Raji (cell line): ENCODE data around the gene FARSA.
A peak's percentile ranks its signal among the peaks of the same experiment; 100 is the strongest.

ENCODE experiments used
- POLR2A ChIP-seq: IDR thresholded peaks from 2 replicates; pipeline ENCODE4 v1.6.1; 2011; ENCODE audit warnings: low read depth, low read length, control low read depth; ENCODE audit not compliant: insufficient read depth

Gene FARSA

DNA sequence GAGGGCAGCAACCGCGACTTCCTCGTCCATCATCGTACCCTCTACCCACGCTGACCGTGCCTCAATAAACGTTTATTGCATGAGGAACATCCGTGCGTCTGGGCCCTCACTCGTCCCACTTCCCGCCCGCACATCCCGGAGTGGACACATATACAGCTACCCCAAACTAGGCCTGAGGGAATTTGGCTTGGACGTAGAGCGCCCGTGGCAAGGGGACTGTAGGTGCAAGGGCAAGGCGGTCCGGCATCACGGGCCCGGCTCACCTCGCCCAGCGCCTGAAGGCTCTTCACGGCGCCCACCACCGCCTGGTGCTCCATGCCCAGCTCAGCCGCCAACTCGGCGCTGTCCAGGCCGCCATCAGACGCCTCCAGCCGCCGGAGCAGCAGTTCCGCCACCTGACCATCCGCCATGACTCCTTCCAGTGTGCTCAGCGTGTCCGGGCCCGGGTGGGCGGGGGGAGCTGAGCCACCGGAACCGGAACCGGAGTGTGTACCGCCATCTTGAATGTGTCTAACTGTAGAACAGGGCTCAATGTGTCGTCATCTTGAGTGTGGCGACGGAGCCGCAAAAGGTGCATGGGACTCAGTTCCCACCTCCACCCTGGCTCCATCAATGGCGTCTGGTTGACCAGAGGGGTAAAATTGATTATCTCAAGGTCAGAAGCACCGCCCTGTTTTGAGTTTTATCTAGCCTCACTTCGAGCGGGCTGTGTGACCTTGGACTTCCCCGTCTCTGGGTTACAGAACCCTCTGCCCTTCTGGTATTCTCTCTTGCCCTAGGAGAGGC, at the start of gene FARSA:
Gene FARSA, minus strand, starts transcription at position 425 of the 786 bp plus-strand sequence. Its CDS starts 15 bp downstream, at position 410.
- peak; percentile 97 for TF ChIP-seq POLR2A

DNA sequence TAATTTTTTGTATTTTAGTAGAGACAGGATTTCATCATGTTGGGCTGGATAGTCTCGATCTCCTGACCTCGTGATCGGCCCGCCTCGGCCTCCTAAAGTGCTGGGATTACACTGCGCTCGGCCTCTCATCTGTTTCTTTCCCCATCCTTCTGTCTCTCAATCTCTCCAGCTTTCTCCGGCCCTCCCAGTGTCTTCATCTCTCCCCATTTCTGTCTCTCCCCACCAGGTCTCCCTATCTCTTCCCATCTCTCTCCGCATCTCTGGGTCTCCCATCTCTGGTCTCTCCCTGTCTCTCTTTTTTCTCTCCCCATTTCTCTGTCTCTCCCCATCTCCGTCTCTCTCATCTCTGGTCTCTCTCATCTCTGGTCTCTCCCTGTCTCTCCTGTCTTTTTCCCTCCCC, 49.6 kb upstream of the FARSA start:
- TF ChIP-seq POLR2A, result no peak

DNA sequence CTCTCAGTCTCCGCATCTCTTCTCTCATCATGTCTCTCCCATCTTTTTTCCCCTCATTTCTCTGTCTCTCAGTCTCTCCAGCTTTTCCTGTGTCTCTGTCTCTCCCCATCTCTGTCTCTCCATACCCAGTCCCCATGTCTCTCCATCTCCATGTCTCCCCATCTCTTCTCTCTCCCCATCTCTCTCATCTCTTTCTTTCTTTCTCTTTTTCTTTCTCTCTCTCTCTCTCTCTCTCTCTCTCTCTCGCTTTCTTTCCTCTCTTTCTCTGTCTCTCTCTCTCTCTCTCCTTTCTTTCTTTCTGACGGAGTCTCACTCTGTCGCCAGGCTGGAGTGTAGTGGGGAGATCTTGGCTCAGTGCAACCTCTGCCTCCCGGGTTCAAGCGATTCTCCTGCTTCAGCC, 49.1 kb upstream of the FARSA start:
- no peak for TF ChIP-seq POLR2A

DNA sequence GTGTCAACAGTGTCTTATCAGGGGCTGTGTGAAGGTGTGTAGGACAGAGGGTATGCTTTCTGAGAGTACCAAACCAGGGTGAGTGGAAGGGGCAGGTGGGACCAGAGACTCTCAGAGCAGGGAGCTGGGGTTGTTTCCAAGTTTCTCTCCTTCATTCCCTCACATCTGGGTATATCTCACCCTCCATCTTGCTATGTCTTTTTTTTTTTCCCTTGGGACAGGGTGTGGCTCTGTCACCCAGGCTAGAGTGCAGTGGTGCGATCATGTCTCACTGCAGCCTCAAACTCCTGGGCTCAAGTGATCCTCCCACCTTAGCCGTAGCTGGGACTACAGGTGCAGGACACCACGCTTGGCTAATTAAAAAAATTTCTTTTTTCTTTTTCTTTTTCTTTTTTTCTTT, 46.5 kb upstream of the FARSA start:
- TF ChIP-seq POLR2A, result no peak

DNA sequence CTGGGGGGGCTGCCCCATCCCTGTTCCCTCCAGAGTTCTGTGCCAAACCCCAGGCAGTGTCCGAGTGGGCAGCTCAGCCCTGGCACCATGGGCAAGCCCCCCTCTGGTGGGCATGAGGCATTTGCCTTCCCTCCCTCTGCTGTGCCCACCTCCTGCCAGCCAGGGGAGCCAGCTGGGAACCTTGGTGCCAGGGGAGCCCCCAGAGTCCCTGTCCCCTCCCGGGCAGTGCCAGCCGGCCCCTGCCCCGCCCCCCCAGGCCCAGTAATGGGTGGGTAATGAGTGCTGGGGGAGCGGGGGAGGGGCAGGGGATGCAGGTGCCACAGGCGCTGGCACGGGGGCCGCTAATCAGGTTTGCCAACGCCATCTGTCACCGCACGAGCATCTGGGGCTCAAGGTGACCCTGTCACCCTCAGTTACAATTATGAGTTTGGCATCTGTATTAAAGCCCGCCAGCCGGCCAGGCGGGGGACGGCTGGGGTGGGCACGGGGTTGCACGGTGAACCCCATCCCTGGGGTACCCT, 41.8 kb upstream of the FARSA start:
- TF ChIP-seq POLR2A, result no peak

DNA sequence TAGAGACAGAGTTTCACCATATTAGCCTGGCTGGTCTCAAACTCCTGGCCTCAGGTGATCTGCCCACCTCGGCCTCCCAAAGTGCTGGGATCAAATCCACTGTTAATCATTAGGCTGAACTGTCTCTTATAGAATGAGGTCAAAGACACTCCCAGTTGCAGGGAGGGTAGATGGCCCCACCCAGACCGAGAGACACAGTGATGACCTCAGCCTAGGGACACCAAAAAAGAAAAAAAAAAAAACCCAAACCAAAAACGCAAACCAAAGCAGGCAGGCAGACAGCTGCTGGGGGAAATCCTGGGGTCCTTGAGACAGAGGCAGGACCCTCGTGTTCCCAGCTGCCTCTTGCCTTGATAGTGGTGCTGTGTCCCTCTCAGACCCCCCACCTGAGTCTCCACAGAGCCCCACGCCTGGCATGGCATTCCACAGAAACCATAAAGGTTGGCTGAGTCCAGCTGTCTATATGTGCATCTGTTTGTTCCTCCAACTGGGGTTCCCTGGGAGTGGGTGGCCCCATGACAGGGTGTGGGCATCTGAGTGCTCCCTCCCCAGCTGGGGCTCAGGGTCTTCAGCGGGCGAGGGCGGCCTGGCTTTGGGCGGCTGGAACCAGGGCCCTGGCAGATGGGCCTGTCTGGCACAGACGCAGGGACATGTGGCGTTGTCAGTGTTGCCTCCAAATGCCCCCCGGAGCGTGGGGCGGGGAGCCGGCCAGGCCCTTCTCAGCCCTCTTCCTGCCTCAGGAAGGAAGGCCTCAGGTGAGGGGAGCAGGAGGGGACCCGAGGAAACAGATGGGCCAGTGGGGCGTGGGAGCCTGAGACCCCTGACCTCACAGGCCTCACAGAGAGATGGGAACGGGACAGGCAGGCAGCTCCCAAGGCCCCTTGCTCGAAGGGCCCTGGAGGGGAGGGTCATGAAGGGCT, 41.0 kb upstream of the FARSA start:
- no peak for TF ChIP-seq POLR2A

DNA sequence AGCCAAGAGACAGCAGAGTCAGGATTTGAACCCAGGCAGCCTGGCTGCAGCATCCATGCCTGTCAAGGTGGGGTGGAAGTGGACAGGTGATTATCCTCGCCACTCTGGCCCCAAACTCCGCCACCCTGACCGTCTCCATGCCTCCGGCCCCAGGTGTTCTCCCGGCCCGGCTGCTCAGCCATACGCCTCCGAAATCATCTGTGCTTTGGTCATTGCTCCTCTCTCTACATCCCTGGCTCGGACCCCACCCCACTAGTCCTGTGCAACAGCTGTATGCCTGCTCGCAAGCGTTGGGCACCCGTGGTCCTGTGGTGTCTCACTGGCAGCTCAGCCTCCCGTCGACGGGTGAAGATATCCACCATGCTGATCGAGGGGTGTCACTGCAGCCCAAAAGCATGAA, 39.7 kb upstream of the FARSA start:
- no peak for TF ChIP-seq POLR2A

DNA sequence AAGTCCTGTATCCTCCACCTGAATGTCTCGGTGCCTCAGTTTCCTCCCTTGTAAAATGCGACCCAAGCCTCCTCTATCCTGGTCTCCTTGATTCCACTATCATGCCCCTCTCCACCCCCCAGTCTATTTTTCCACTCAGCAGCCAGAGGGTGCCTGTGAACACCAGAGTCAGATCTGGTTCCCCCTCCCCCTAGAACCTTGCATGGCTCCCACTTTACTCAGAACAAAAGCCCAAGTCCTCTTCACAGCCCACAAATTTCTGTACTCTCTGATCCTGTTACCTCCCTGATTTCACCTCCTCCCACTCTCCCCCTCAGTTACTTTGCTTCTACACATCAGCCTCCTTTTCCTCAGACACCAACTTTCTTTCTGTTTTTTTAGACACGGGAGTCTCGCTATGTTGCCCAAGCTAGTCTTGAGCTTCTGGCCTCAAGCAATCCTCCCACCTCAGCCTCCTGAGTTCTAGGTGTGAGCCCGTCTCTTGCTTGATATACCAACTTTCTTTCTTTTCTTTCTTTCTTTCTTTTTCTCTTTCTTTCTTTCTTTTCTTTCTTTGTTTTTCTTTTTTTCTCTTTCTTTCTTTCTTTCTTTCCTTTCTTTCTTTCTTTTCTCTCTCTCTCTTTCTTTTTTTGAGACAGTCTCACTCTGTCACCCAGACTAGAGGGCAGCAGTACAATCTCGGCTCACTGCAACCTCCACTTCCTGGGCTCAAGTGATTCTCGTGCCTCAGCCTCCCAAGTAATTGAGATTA, 36.7 kb upstream of the FARSA start:
- no peak for TF ChIP-seq POLR2A

DNA sequence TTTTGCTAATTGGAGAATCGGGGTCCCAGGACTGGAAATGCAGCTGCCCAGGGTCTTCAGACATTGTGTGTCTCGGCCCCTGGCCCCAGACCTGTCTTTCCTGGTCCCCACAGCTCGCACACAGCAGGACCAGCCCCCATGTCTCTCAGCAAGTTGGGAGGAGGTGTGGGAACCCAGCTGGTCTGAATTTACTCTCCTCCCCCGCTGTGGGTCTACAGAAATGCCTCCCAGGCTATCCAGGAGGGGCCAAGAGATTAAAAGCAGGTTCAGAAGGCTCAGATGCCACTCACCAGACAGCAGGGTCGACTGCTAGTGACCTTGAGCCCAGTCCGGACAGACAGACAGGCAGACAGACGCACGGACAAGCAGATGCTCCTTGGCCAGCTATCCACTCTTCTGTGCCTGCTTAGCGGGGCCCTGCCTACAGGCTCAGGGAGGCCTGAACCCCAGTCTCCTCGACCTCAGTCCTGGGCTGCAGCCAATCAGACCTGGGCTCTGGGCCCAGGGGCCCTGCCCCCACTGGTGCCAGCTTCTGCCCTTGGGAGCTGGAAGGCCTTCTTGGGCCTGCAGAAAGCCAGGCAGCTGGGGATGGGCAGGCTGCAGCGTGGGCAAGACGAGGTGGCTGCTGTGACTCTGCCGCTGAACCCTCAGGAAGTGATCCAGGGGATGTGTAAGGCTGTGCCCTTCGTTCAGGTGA, 35.9 kb upstream of the FARSA start, which contains the start of gene DAND5:
Gene DAND5, plus strand, starts transcription at position 285 of the 697 bp plus-strand sequence. Its CDS starts 85 bp downstream, at position 370.
- no peak for TF ChIP-seq POLR2A

DNA sequence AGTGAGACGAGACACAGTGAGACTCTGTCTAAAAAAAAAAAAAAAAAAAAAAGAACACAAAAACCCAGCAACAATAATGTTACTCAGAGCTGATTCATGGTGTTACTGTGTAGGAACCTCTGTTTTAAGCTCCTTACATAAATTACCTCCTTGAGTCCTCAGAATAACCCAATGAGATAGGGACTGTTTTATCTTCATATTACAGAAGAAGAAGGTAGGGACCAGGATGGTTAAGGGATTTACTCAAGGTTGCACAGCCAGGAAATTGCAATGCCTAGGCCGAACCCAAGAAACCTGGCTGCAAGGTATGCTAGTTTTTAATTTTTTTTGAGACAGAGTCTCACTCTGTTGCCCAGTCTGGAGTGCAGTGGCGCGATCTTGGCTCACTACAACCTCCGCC, 34.4 kb upstream of the FARSA start:
- TF ChIP-seq POLR2A, result no peak

DNA sequence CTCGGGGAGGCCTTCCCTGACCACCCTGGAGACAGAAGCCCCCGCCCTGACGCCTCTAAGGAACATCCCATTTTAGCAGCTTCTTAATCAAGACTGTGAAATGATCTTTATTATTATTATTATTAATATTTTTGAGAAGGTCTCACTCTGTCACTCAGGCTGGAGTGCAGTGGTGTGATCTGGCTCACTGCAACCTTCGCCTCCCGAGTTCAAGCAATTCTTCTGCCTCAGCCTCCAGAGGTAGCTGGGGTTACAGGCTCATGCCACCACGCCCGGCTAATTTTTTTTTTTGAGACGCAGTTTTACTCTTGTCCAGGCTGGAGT, 32.3 kb upstream of the FARSA start:
- TF ChIP-seq POLR2A, result no peak

DNA sequence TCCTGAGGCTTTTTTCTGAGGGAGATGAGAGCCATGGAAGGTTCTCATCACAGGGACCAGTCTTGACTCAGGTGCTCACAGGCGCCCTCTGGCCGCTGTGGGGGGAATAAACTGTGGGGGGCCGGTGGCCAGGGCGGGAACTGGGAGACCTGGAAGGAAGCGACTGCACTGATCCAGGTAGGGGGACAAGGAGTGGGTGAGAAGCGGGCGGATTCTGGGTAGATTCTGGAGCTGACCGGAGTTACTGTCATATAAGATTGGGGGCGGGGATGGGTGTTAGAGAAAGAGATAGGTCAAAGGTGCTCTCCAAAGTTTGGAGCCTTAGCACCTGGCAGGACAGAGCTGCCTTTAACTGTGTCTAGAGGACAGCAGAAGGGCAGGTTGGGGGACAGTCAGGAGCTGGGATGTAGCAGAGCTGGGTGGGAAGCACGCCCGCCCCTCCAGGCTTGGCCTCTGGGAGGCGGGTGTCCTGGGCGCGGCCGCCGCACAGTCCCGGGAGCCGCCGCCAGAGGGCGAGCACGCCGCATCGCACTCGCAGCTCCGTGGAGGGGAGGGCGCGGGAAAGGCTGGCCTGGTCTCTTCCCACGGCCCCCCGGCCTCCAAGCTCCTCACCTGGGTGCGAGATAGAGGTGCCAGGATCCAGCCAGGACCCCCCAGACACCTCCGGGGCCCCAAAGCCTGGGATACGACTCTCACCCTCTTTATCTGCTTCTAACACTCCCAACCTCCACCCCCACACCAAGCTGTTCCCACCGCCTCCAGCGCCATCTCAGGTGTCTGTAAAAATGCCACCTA, 31.7 kb upstream of the FARSA start:
- TF ChIP-seq POLR2A, result peak; percentile 46

DNA sequence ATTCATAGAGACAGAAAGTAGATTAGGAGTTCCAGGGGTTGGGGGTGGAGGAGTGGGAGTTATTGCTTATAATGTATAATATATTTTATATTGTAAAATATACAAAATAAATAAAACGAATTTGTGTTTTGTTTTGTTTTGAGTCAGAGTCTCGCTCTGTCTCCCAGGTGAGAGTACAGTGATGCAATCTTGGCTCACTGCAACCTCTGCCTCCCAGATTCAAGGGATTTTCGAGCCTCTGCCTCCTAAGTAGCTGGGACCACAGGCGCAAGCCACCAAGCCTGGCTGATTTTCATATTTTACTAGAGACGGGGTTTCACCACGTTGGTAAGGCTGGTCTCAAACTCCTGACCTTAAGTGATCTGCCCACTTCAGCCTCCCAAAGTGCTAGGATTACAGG, 26.0 kb upstream of the FARSA start:
- TF ChIP-seq POLR2A, result no peak
